Thyroid gland (tissue), 4 donors: ENCODE data around the gene CPT1C. TPM values are rescaled to one million over a fixed set of nuclear protein-coding genes. Genes with fewer than 3 reads are reported as not detected.

Source experiments
- DNase-seq, 2 donors: peaks; one replicate each; pipeline ENCODE4 v3.0.0-alpha.2; 2019
- H3K27ac ChIP-seq, 3 donors: fragments of 200-600 bp; sonication (generic); 1 replicate in 2 of 3; 2 replicates in 1 of 3; pipeline ENCODE4 v1.5.1; 2016 to 2019; ENCODE audit warnings: mild to moderate bottlenecking in 1 of 3, moderate library complexity in 1 of 3
- H3K27me3 ChIP-seq: fragments of 200-600 bp; sonication (generic); one replicate; pipeline ENCODE4 v1.5.1; 2019
- H3K36me3 ChIP-seq, 2 donors: fragments of 200-600 bp; sonication (generic); one replicate each; pipeline ENCODE4 v1.5.1; 2016 to 2019
- H3K4me1 ChIP-seq, 2 donors: fragments of 200-600 bp; sonication (generic); one replicate each; pipeline ENCODE4 v1.5.1; 2017 to 2019
- H3K4me3 ChIP-seq, 3 donors: fragments of 200-600 bp; sonication (generic); replicated peaks in 1 of 3; 1 replicate in 2 of 3; 2 replicates in 1 of 3; pipeline ENCODE4 v1.5.1; 2016; ENCODE audit warnings: mild to moderate bottlenecking in 1 of 3
- H3K9me3 ChIP-seq: fragments of 200-600 bp; sonication (generic); one replicate; pipeline ENCODE4 v1.5.1; 2017
- CTCF ChIP-seq, 6 experiments: fragments of 200-600 bp in 3 of 6; fragments of 450-650 bp in 3 of 6; sonication (generic) in 3 of 6; IDR thresholded peaks; one replicate each; pipeline ENCODE4 v1.5.1; 2016 to 2019; ENCODE audit warnings: antibody characterized with exemption in 6 of 6, mild to moderate bottlenecking in 2 of 6, inconsistent platforms in 1 of 6, moderate library complexity in 1 of 6
- POLR2A ChIP-seq, 2 donors: fragments of 450-650 bp; IDR thresholded peaks; one replicate each; pipeline ENCODE4 v1.6.1; 2017; ENCODE audit warnings: antibody characterized with exemption in 2 of 2, mild to moderate bottlenecking in 2 of 2, moderate library complexity in 1 of 2
- WGBS, 2 donors: methylation state at CpG; one replicate each; pipeline ENCODE4 v1.1.5; 2017; 5-methylcytosine and 5-hydroxymethylcytosine counted together
- intact Hi-C: fragments of 100-400 bp; cut with DNase I; formaldehyde crosslinking; loops from one replicate; pipeline ENCODE4 v1.15.1; 2023
- total RNA-seq, 4 donors: library from RNA; depleted of rRNA; stranded (reverse); fragments of >200 nt; gene quantifications; one replicate each; pipeline ENCODE4 v1.2.3, GENCODE V29; 2016

Gene CPT1C
- total RNA-seq, 4 donors from 2014 or later = 1.9 to 3.9 (median 2.6) TPM

GRCh38 chr19:49651820-49652550, 38.9 kb upstream of the CPT1C start:
- Histone ChIP-seq H3K4me3 (no peak overlapping the region), H3K36me3 (peaks cover 67 to 72% of the 10 kb centered on the region in 2 donors), H3K27me3 (no peaks in the 10 kb centered on the region), H3K27ac (no peak overlapping the region), H3K4me1 (no peaks in the 10 kb centered on the region), H3K9me3 (no peaks in the 10 kb centered on the region)
- no peak for DNase-seq
- WGBS, 2 donors = 96 to 97% methylated on average over 94 to 101 of the region's 110 CpGs
- intact Hi-C loops = no loop called here
- TF ChIP-seq POLR2A (IDR thresholded peaks at IDR 0.05) (no peak), CTCF (IDR thresholded peaks at IDR 0.05) (no peak)

GRCh38 chr19:49652551-49653465, 38.1 kb upstream of the CPT1C start:
- peaks cover 69 to 74% of the 10 kb centered on the region in 2 donors for H3K36me3 ChIP-seq
- WGBS, 2 donors = 94 to 96% methylated on average over 48 of the region's 58 CpGs

GRCh38 chr19:49653466-49653806, 37.5 kb upstream of the CPT1C start:
- no peak for DNase-seq
- Histone ChIP-seq H3K9me3 (no peaks in the 10 kb centered on the region), H3K4me1 (no peaks in the 10 kb centered on the region), H3K27me3 (no peaks in the 10 kb centered on the region), H3K4me3 (no peak overlapping the region), H3K27ac (no peak overlapping the region), H3K36me3 (peaks cover 74 to 80% of the 10 kb centered on the region in 2 donors)
- 40 to 91% methylated on average over 1 to 13 of the region's 13 CpGs for WGBS, 2 donors
- TF ChIP-seq POLR2A (IDR thresholded peaks at IDR 0.05) (no peak), CTCF (IDR thresholded peaks at IDR 0.05) (no peak)
- intact Hi-C loops = no loop called here

More at GRCh38 chr19:49652551-49653465, 38.1 kb upstream of the CPT1C start:
- Histone ChIP-seq H3K27me3 (no peaks in the 10 kb centered on the region), H3K4me3 (no peak overlapping the region), H3K4me1 (no peaks in the 10 kb centered on the region), H3K9me3 (no peaks in the 10 kb centered on the region), H3K27ac (no peak overlapping the region)
- no peak for DNase-seq
- TF ChIP-seq CTCF (IDR thresholded peaks at IDR 0.05) (no peak), POLR2A (IDR thresholded peaks at IDR 0.05) (no peak)
- intact Hi-C loops = no loop called here

GRCh38 chr19:49654581-49654980, 36.3 kb upstream of the CPT1C start:
- H3K27me3 ChIP-seq = no peaks in the 10 kb centered on the region
- intact Hi-C loops = no loop called here
- TF ChIP-seq CTCF (IDR thresholded peaks at IDR 0.05) (no peak), POLR2A (IDR thresholded peaks at IDR 0.05) (no peak)
- DNase-seq = no peak
- H3K27ac ChIP-seq = no peak overlapping the region
- H3K4me3 ChIP-seq = no peak overlapping the region
- no peaks in the 10 kb centered on the region for H3K4me1 ChIP-seq
- WGBS, 2 donors = 86 to 94% methylated on average over 10 of the region's 10 CpGs
- H3K36me3 ChIP-seq = peaks cover 80 to 90% of the 10 kb centered on the region in 2 donors
- no peaks in the 10 kb centered on the region for H3K9me3 ChIP-seq
